Effector memory CD8-positive, alpha-beta T cell (primary cell): Measurements from ENCODE around the gene MRPL34.

Experiments used
- ATAC-seq: fragments of 150-1000 bp; cut with Tn5 transposase; replicated peaks from 2 replicates; pipeline ENCODE4 v1.10.0; 2021; ENCODE audit warnings: mild to moderate bottlenecking, moderate library complexity
- DNase-seq, 3 experiments: peaks; one replicate each; pipeline ENCODE4 v3.0.0; 2021
- H3K27ac Mint-ChIP-seq, 2 donors: one replicate each; pipeline ENCODE4 v1.8.0; 2022; ENCODE audit warnings: mild to moderate bottlenecking in 2 of 2, mixed read lengths in 2 of 2, moderate library complexity in 2 of 2
- H3K27me3 Mint-ChIP-seq, 2 donors: one replicate each; pipeline ENCODE4 v1.8.0; 2022; ENCODE audit warnings: mixed read lengths in 2 of 2
- H3K36me3 Mint-ChIP-seq: one replicate; pipeline ENCODE4 v1.8.0; 2022; ENCODE audit warnings: mild to moderate bottlenecking, moderate library complexity, mixed read lengths; ENCODE audit not compliant: insufficient read depth
- H3K4me1 Mint-ChIP-seq, 2 donors: one replicate each; pipeline ENCODE4 v1.8.0; 2022; ENCODE audit warnings: low read depth in 2 of 2, mixed read lengths in 2 of 2
- H3K4me3 Mint-ChIP-seq, 2 donors: one replicate each; pipeline ENCODE4 v1.8.0; 2022; ENCODE audit warnings: mild to moderate bottlenecking in 2 of 2, mixed read lengths in 2 of 2, moderate library complexity in 2 of 2
- H3K9me3 Mint-ChIP-seq, 2 donors: one replicate each; pipeline ENCODE4 v1.8.0; 2022; ENCODE audit warnings: mixed read lengths in 2 of 2

The MRPL34 gene

GRCh38 chr19:17332360-17332676, 26.6 kb downstream of the MRPL34 start:
- no peaks in the 10 kb centered on the region for H3K36me3 Mint-ChIP-seq
- DNase-seq (no peak), ATAC-seq (no peak)
- H3K27ac Mint-ChIP-seq = no peak overlapping the region
- H3K27me3 Mint-ChIP-seq = no peaks in the 10 kb centered on the region
- H3K4me1 Mint-ChIP-seq = peaks cover 30 to 31% of the 10 kb centered on the region in 2 donors
- H3K9me3 Mint-ChIP-seq = no peaks in the 10 kb centered on the region
- H3K4me3 Mint-ChIP-seq = no peak overlapping the region

- no peak for DNase-seq
- H3K36me3 Mint-ChIP-seq = no peaks in the 10 kb centered on the region
- no peaks in the 10 kb centered on the region for H3K9me3 Mint-ChIP-seq
- no peak for ATAC-seq
- H3K4me1 Mint-ChIP-seq = peaks cover 34 to 37% of the 10 kb centered on the region in 2 donors
- peak overlapping the region; percentile 29 to 35 for H3K27ac Mint-ChIP-seq
- H3K27me3 Mint-ChIP-seq = no peaks in the 10 kb centered on the region
- peak overlapping the region; percentile 49 to 57 for H3K4me3 Mint-ChIP-seq
These were observed 27.3 kb downstream of the MRPL34 start for GRCh38 chr19:17332677-17333581.

GRCh38 chr19:17333611-17334413, 28.1 kb downstream of the MRPL34 start:
- DNase-seq (peak; percentile 53 to 56 (median 56)), ATAC-seq (peak; percentile 31)
- Mint-ChIP-seq H3K4me3 (peak overlapping the region; percentile 76 to 85), H3K4me1 (peaks cover 34 to 40% of the 10 kb centered on the region in 2 donors), H3K27ac (peak overlapping the region in 1 of 2 donors; percentile 29), H3K36me3 (no peaks in the 10 kb centered on the region), H3K27me3 (no peaks in the 10 kb centered on the region), H3K9me3 (no peaks in the 10 kb centered on the region)

GRCh38 chr19:17334414-17335409, 29.0 kb downstream of the MRPL34 start, which contains the start of gene ANO8:
Gene ANO8 (minus strand): TSS chr19:17334855. CDS start chr19:17334670, 185 bp downstream.
- peak within 1 kb of the TSS; percentile 90 to 97 for H3K4me3 Mint-ChIP-seq
- ATAC-seq = peak; percentile 70

GRCh38 chr19:17335575-17335974, 29.9 kb downstream of the MRPL34 start:
- Mint-ChIP-seq H3K4me1 (peaks cover 31 to 37% of the 10 kb centered on the region in 2 donors), H3K36me3 (peaks cover 3% of the 10 kb centered on the region), H3K4me3 (peak overlapping the region; percentile 90 to 97), H3K9me3 (no peaks in the 10 kb centered on the region), H3K27ac (peak overlapping the region in 1 of 2 donors; percentile 74), H3K27me3 (no peaks in the 10 kb centered on the region)
- no peak for ATAC-seq
- DNase-seq = no peak

More at GRCh38 chr19:17334414-17335409, 29.0 kb downstream of the MRPL34 start, which contains the start of gene ANO8:
- peak; percentile 94 to 97 (median 97) for DNase-seq
- Mint-ChIP-seq H3K27ac (peak within 1 kb of the TSS; percentile 29 to 74), H3K36me3 (peaks cover 2% of the 10 kb centered on the region), H3K4me1 (peaks cover 33 to 37% of the 10 kb centered on the region in 2 donors), H3K9me3 (no peaks in the 10 kb centered on the region), H3K27me3 (no peaks in the 10 kb centered on the region)

GRCh38 chr19:17336872-17337674, 31.4 kb downstream of the MRPL34 start, which contains the start of gene GTPBP3:
Gene GTPBP3 (plus strand): TSS chr19:17337553. CDS start chr19:17337612, 59 bp downstream.
- H3K4me1 Mint-ChIP-seq = peaks cover 28 to 37% of the 10 kb centered on the region in 2 donors
- H3K27me3 Mint-ChIP-seq = no peaks in the 10 kb centered on the region
- H3K27ac Mint-ChIP-seq = peak within 1 kb of the TSS; percentile 84 to 93
- peak; percentile 92 to 96 (median 94) for DNase-seq
- peaks cover 3% of the 10 kb centered on the region for H3K36me3 Mint-ChIP-seq
- ATAC-seq = peak; percentile 86
- H3K4me3 Mint-ChIP-seq = peak within 1 kb of the TSS; percentile 90 to 97
- no peaks in the 10 kb centered on the region for H3K9me3 Mint-ChIP-seq

GRCh38 chr19:17337675-17338432, 32.2 kb downstream of the MRPL34 start:
- ATAC-seq (peak; percentile 6), DNase-seq (no peak)
- Mint-ChIP-seq H3K27me3 (no peaks in the 10 kb centered on the region), H3K36me3 (peaks cover 6% of the 10 kb centered on the region), H3K4me3 (peak overlapping the region; percentile 90 to 97), H3K27ac (peak overlapping the region; percentile 84 to 93), H3K4me1 (peaks cover 28 to 34% of the 10 kb centered on the region in 2 donors), H3K9me3 (no peaks in the 10 kb centered on the region)

GRCh38 chr19:17338433-17339078, 32.9 kb downstream of the MRPL34 start:
- Mint-ChIP-seq H3K27ac (no peak overlapping the region), H3K4me1 (peaks cover 24 to 30% of the 10 kb centered on the region in 2 donors), H3K4me3 (peak overlapping the region; percentile 90 to 97), H3K36me3 (peaks cover 11% of the 10 kb centered on the region), H3K27me3 (no peaks in the 10 kb centered on the region), H3K9me3 (no peaks in the 10 kb centered on the region)
- DNase-seq (no peak), ATAC-seq (no peak)

- H3K36me3 Mint-ChIP-seq = peaks cover 11% of the 10 kb centered on the region
- H3K4me3 Mint-ChIP-seq = peak overlapping the region; percentile 48 to 97
- no peaks in the 10 kb centered on the region for H3K27me3 Mint-ChIP-seq
- no peak overlapping the region for H3K27ac Mint-ChIP-seq
- H3K9me3 Mint-ChIP-seq = no peaks in the 10 kb centered on the region
- DNase-seq (no peak), ATAC-seq (no peak)
- H3K4me1 Mint-ChIP-seq = peaks cover 21 to 25% of the 10 kb centered on the region in 2 donors
These were observed 33.5 kb downstream of the MRPL34 start for GRCh38 chr19:17339088-17339741.

- Mint-ChIP-seq H3K4me3 (peak overlapping the region in 1 of 2 donors; percentile 34), H3K27me3 (no peaks in the 10 kb centered on the region), H3K4me1 (peaks cover 13 to 20% of the 10 kb centered on the region in 2 donors), H3K9me3 (no peaks in the 10 kb centered on the region), H3K36me3 (peaks cover 11% of the 10 kb centered on the region), H3K27ac (no peak overlapping the region)
- ATAC-seq (no peak), DNase-seq (no peak)
These were observed 34.7 kb downstream of the MRPL34 start for GRCh38 chr19:17340302-17340870.
